Stimulated activated CD4-positive, alpha-beta T cell treated with anti-CD3 and anti-CD28 coated beads, Interleukin-12 subunit alpha, Interleukin-12 subunit beta, amount 100 ng/mL, for 24 hours (primary cell): ENCODE measurements around the gene FAM9B.

Experiments
- DNase-seq, 2 experiments: peaks; one replicate each; pipeline ENCODE4 v3.0.0-alpha.2; 2020; ENCODE audit warnings: low read depth in 2 of 2

FAM9B gene

DNA sequence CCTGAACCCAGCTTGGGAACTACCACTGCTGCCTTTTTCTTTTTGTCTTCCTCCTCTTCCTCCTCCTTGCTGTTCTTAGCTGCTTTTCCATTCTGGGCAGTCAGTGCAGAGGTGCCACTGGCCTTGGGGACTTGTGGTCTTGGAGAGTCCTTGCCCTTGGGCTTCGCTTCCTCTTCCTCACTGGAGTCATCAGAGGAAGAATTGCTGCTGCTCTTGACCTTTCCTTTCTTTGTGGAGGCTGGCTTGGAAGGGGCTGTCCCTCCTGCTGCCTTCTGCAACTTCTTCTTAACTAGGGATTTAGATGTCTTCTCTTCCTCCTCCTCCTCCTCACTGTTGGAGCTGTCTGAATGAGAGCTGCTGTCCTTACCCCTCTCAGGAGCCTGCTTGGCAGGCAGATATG is 53.2 kb downstream of the FAM9B start:
- DNase-seq, result no peak
